Measurements from ENCODE around the gene SEC14L6.
"Not testable (repeated sequence)": the region's sequence is repeated elsewhere in the genome, so short reads cannot be mapped to it uniquely, and the experiment has no call there.

- not testable (repeated sequence) for TF ChIP-seq EZH2phosphoT487 (IDR thresholded peaks at IDR 0.05; ENCODE audit: borderline replicate concordance, low read depth, low read length); CTCF (conservative IDR thresholded peaks at IDR 0.05; ENCODE audit: low read length)
These were observed 20.7 kb upstream of the SEC14L6 start for GRCh38 chr22:30567277-30567676.
